ENCODE results near the gene SEMA3A.

GRCh38 chr7:84085147-84085546 lies 109.4 kb downstream of the SEMA3A start:
- TF ChIP-seq CTCF (IDR thresholded peaks at IDR 0.05) (no peak), POLR2A (IDR thresholded peaks at IDR 0.05) (no peak)
